ENCODE results near the gene ENPP3. TPM values are rescaled to one million over a fixed set of nuclear protein-coding genes. Genes with fewer than 3 reads are reported as not detected.

The ENPP3 gene
- total RNA-seq, 2 experiments from 2014 or later: 1.3 to 2.3 TPM

- H3K4me3 ChIP-seq (ENCODE audit: low read depth, low read length, poor library complexity, severe bottlenecking): no peak overlapping the region
- DNase-seq (ENCODE audit: low spot score): no peak
- TF ChIP-seq CTCF (conservative IDR thresholded peaks at IDR 0.05; ENCODE audit: low read length): no peak
- TF ChIP-seq EZH2phosphoT487 (IDR thresholded peaks at IDR 0.05; ENCODE audit: borderline replicate concordance, low read depth, low read length): no peak
- H3K79me2 ChIP-seq (ENCODE audit: insufficient read depth, low read depth, low read length): no peaks in the 10 kb centered on the region
- no peaks in the 10 kb centered on the region for H4K20me1 ChIP-seq (ENCODE audit: insufficient read depth, low read length)
- H3K9me3 ChIP-seq (ENCODE audit: low read length): no peaks in the 10 kb centered on the region
- no peak overlapping the region for H3K27ac ChIP-seq (ENCODE audit: low read depth, low read length, poor library complexity, severe bottlenecking)
- ChIA-PET CTCF (ENCODE audit: unreplicated experiment) (no interaction called here), POLR2A (no interaction called here)
- no TSS peak for BruUV-seq (replicated peaks)
- H3K4me2 ChIP-seq (ENCODE audit: low read length): no peak overlapping the region
- H3K36me3 ChIP-seq (ENCODE audit: insufficient read depth, low read length): no peaks in the 10 kb centered on the region
- H3K9me2 ChIP-seq (ENCODE audit: insufficient read depth, low read length): no peaks in the 10 kb centered on the region
- H2AFZ ChIP-seq (ENCODE audit: low read length): no peak overlapping the region
- no peaks in the 10 kb centered on the region for H3K4me1 ChIP-seq (ENCODE audit: insufficient read depth, low read length, poor library complexity, severe bottlenecking)
- intact Hi-C loops (cut with micrococcal nuclease; ENCODE audit: unreplicated experiment): no loop called here
Observed at GRCh38 chr6:131654326-131654725, 17.2 kb downstream of the ENPP3 start.

- DNase-seq (ENCODE audit: low spot score): no peak
- no TSS peak for BruUV-seq (replicated peaks)
- Histone ChIP-seq H4K20me1 (ENCODE audit: insufficient read depth, low read length) (no peaks in the 10 kb centered on the region), H3K9me3 (ENCODE audit: low read length) (no peaks in the 10 kb centered on the region), H2AFZ (ENCODE audit: low read length) (no peak overlapping the region), H3K4me1 (ENCODE audit: insufficient read depth, low read length, poor library complexity, severe bottlenecking) (no peaks in the 10 kb centered on the region), H3K4me3 (ENCODE audit: low read depth, low read length, poor library complexity, severe bottlenecking) (no peak overlapping the region), H3K4me2 (ENCODE audit: low read length) (no peak overlapping the region), H3K79me2 (ENCODE audit: insufficient read depth, low read depth, low read length) (no peaks in the 10 kb centered on the region), H3K36me3 (ENCODE audit: insufficient read depth, low read length) (no peaks in the 10 kb centered on the region), H3K27ac (ENCODE audit: low read depth, low read length, poor library complexity, severe bottlenecking) (no peak overlapping the region), H3K9me2 (ENCODE audit: insufficient read depth, low read length) (no peaks in the 10 kb centered on the region)
- ChIA-PET CTCF (ENCODE audit: unreplicated experiment) (no interaction called here), POLR2A (interaction anchor here (0.7 to 1.1 kb wide), 2 partner anchors 16 to 585 kb away, joined by 3 to 6 read pairs; no protein-coding TSS in a partner anchor)
- TF ChIP-seq CTCF (conservative IDR thresholded peaks at IDR 0.05; ENCODE audit: low read length) (no peak), EZH2phosphoT487 (IDR thresholded peaks at IDR 0.05; ENCODE audit: borderline replicate concordance, low read depth, low read length) (no peak)
- intact Hi-C loops (cut with micrococcal nuclease; ENCODE audit: unreplicated experiment): no loop called here
Observed at GRCh38 chr6:131655387-131655786, 18.3 kb downstream of the ENPP3 start.

- no peaks in the 10 kb centered on the region for H4K20me1 ChIP-seq (ENCODE audit: insufficient read depth, low read length)
- no peaks in the 10 kb centered on the region for H3K79me2 ChIP-seq (ENCODE audit: insufficient read depth, low read depth, low read length)
- no peak overlapping the region for H2AFZ ChIP-seq (ENCODE audit: low read length)
- no peaks in the 10 kb centered on the region for H3K9me3 ChIP-seq (ENCODE audit: low read length)
- no peak overlapping the region for H3K4me2 ChIP-seq (ENCODE audit: low read length)
- TF ChIP-seq CTCF (conservative IDR thresholded peaks at IDR 0.05; ENCODE audit: low read length) (no peak), EZH2phosphoT487 (IDR thresholded peaks at IDR 0.05; ENCODE audit: borderline replicate concordance, low read depth, low read length) (no peak)
- ChIA-PET POLR2A (interaction anchor here (0.6 to 0.7 kb wide), 2 partner anchors 278 to 585 kb away, joined by 3 read pairs; no protein-coding TSS in a partner anchor), CTCF (ENCODE audit: unreplicated experiment) (no interaction called here)
- no peaks in the 10 kb centered on the region for H3K9me2 ChIP-seq (ENCODE audit: insufficient read depth, low read length)
- DNase-seq (ENCODE audit: low spot score): no peak
- H3K4me1 ChIP-seq (ENCODE audit: insufficient read depth, low read length, poor library complexity, severe bottlenecking): no peaks in the 10 kb centered on the region
- H3K4me3 ChIP-seq (ENCODE audit: low read depth, low read length, poor library complexity, severe bottlenecking): no peak overlapping the region
- BruUV-seq (replicated peaks): no TSS peak
- intact Hi-C loops (cut with micrococcal nuclease; ENCODE audit: unreplicated experiment): no loop called here
- H3K36me3 ChIP-seq (ENCODE audit: insufficient read depth, low read length): no peaks in the 10 kb centered on the region
- no peak overlapping the region for H3K27ac ChIP-seq (ENCODE audit: low read depth, low read length, poor library complexity, severe bottlenecking)
Observed at GRCh38 chr6:131655951-131656350, 18.8 kb downstream of the ENPP3 start.

Measured in OCI-LY7 (cell line).